ENCODE measurements around the gene ROR2.

Gene ROR2

DNA sequence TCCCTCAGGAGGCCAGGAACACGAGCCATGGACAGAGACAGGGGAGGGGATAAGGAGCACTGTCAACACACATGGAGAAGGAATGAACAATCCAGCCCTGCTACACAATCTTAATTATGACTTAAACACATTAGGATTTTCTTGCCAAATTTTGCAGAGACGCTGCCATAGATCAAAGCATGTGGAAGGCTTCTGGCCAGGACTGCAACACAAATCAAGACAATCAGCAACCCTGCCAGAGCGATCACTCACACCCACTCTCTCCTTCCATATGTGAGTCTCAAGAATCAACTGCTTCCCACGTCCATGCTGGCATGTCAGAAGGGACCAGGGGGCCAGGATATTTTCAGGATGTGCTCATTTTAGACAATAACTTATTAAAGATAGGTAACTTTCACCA is 85.6 kb downstream of the ROR2 start:
- DNase-seq = no peak

GRCh38 chr9:91863469-91863868 is 86.6 kb downstream of the ROR2 start:
- no peak for DNase-seq

GRCh38 chr9:91858213-91859030 is 91.6 kb downstream of the ROR2 start:
- DNase-seq = no peak

DNA sequence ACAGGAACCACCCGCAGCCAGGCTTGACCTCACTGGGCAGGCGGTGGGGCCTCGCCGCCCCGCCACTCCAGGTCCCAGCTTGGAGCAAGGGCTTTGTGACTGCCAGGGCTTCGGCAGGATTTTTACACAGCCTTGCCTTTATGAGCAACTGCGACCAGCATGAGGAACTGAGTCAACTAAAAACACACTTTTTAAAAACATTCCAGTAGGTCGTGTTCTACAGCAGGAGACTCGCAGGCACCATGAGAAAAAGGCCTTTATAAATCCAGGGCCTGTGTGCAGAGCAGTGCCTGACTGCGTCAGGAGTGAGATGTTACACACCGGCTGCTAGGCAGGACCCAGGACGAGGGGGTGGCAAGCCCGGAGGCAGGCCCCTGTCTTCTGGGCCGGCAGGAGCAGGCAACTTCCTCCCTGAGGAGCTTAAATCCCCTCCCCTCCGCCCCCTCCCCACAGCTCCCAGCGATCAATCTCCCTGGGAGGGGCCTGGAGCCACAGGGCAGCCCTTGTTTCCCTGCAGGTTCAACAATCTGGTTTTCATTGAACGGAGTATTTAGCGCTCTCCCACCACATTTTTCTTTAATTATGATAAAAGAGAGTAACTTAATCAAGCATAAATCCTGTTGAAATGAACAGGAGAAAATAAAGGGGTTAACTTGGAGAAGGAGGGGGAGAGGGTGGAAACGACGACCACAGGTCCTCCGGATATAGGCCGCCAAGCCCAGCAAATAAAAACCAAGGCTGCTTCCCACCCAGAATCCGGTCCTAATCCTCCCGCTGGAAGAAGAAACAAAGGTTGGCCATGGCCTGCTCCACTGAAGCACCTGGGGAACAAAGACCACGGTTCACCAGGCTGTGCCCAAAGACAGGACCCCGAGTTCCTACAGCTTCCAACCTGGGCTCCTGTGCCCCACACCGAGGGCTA is 92.5 kb downstream of the ROR2 start:
- DNase-seq = no peak

- DNase-seq = no peak
Observed at GRCh38 chr9:91856419-91856818, 93.6 kb downstream of the ROR2 start.

DNA sequence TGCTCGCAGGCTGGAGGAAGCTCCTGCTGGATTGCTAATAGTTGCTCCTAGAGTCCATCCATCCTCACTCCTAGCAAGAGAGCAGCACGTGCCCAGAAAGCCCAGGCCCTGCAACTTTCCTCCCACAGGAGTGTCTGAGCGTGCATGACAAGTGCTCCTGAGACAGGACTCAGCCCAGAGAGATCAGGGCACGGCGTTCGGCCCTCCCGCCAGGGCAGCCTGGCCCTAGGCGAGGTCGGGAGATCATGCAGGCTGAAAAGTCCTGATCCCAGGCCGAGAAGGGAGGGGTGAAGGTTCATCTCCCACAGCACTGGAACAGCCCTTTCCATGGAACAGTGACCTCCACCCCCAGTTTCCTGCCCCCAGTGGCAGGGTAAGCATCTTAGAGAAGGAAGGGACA is 94.8 kb downstream of the ROR2 start:
- no peak for DNase-seq

- no peak for DNase-seq
Observed at GRCh38 chr9:91852801-91853347, 97.2 kb downstream of the ROR2 start.

DNA sequence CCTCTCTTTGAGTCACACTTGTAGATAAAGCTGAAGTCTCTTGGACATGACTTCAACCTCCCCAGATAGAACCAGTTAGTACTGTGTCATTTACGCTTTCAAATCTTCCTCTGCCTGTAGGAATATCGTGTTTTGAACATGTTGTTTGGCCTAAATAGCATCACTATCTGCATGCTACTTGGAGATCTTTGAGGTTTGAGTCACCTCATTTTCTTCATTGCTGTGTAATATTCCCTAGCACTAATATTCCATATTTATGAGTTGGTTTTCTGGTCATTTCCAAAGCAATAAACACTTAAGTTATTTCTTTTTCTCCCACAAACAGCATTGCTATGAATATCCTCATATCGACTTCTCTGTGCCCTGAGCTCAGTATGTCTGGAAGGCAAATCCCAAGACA is 100.3 kb downstream of the ROR2 start:
- DNase-seq = no peak

GRCh38 chr9:91848146-91848545 is 101.9 kb downstream of the ROR2 start:
- DNase-seq = no peak

DNA sequence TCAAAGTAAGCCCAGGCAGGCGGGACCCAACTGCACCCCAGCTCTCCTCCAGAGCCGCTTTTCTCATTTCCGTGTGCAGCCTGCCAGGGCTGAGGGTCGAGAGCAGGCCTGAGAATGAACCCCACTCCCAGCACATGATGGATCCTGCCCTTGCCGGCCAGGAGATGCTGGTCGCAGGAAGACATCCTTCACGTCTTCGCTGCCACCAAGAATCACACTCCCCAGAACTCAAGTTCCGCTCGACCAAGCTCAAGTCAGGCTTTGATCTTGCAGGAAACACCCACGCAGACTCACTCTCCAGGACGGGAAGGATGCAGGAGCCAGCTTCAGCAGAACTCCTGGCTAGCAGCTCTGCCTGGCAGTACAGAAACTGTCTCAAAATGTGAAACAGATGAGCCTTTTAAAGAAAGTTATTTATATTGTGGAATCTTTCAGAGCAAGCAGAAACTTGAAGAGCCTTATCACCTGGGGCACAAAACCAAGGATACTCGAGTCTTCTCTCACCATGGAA is 102.4 kb downstream of the ROR2 start:
- no peak for DNase-seq

- DNase-seq = no peak
Observed at GRCh38 chr9:91845879-91846278, 104.1 kb downstream of the ROR2 start.

DNA sequence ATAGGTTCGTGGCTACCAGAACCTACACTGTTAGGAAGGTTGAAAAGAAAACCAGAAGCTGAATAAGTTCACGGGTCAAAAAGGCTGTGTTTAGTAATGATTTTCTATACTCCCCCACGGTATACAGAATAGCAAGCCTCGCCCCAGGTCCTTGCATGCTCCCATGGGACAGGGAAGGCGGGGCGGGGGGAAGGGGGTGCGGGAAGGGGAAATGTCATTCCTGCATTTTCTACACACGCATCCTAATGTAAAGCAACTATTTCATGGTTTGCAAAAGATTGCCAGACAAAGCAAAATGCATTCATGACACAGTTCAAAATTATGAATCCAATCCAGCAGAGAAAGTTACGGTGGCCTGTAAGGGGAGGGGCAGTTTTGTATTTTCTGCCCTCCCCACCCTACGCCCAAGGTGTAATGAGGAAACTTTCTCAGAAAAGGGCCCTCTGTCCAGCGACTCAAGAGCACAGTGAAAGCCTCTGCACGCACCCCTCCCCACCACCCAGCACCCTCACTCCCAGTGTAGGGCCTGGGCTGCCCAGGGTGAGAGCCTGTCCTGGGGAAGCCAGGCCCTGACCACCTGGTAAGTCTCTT is 105.2 kb downstream of the ROR2 start:
- no peak for DNase-seq

- no peak for DNase-seq
Observed at GRCh38 chr9:91844190-91844589, 105.8 kb downstream of the ROR2 start.

DNA sequence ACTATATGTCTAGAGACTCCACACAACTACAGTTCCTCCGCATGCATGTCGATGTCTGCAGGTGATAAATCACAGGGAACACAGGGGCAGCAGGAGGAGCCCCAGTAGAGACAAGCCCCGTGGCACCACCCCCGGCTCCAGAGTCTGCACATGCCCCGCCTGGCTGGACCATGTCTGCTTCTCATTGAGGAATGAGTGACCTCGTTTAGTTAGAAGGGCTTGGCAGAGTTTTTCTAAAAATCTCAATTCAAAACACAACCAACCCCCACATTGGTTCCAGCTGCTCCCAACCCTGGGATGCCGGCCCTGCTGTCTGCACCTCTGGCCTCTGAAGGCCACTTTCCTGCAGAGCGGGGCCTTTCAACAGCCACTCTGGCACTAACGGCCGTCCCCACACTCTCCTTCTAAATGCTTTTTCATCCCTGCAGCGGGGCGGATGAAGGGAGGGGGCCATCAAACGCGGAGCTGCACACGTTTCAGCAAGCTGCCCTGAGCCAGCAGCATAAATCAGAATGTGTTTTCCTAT is 106.3 kb downstream of the ROR2 start:
- DNase-seq = no peak

DNA sequence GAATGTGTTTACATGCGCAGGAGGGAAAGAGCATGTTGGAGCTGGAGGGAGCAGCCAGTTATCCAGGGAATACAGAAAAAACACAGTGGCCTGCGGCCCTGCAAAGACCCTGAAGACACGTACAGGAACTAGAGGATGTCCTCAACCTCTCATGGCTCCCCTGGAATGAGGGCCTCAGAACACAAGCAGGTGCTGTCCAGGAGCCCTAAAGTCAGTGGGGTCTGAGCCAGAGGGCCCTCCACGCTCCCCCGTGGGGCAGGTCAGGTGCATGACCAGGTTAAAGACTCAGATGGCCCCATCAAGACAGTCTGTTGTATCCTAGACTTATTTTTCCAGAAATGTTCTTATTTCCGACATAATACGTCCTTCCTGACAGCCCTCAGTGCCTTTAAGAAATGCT is 106.9 kb downstream of the ROR2 start:
- no peak for DNase-seq

- no peak for DNase-seq
Observed at GRCh38 chr9:91842358-91843049, 107.5 kb downstream of the ROR2 start.

GRCh38 chr9:91841591-91841990 is 108.4 kb downstream of the ROR2 start:
- no peak for DNase-seq

DNA sequence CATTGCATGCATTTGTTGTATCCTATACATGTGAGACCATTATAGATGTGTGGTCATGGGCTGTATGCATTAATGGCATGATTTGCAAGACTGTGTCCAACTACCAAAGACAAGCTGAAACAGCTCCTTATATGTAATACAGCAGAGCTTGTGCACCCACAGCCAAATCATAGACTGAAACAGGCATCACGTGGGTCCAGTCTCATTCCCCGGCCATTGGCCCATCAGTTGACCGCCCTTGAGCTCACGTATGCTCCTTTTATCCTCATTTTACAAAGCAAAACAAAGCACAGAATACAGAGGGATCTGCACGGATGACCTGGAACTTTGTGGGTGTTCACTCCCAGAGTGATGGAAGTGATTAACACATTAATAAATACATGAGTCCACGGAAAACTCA is 109.1 kb downstream of the ROR2 start:
- no peak for DNase-seq

DNA sequence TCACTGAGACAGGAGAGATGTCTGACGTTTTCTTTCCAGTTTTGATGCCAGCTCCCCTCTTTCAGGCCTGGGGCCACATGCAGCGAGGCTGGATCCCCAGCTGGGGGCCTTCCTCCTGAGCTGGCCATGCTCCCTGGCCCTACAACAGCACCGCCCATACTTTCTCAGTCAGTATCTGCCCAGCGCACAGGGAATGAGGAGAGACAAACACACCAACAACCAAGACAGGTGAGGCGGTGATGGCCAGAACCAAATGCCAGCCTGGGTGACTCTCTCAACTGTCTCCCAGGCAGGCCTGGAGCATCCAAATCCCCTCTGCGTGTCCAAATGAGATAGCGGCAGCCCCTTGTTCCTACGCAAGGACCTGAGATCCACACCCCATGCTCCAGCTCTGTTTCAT is 109.6 kb downstream of the ROR2 start:
- no peak for DNase-seq

- no peak for DNase-seq
Observed at GRCh38 chr9:91839926-91840465, 110.0 kb downstream of the ROR2 start.

GRCh38 chr9:91837981-91838731 is 111.9 kb downstream of the ROR2 start:
- DNase-seq = peak; percentile 4
